ENCODE data around the gene JMJD4.

Gene JMJD4, protein sequence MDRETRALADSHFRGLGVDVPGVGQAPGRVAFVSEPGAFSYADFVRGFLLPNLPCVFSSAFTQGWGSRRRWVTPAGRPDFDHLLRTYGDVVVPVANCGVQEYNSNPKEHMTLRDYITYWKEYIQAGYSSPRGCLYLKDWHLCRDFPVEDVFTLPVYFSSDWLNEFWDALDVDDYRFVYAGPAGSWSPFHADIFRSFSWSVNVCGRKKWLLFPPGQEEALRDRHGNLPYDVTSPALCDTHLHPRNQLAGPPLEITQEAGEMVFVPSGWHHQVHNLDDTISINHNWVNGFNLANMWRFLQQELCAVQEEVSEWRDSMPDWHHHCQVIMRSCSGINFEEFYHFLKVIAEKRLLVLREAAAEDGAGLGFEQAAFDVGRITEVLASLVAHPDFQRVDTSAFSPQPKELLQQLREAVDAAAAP

DNA sequence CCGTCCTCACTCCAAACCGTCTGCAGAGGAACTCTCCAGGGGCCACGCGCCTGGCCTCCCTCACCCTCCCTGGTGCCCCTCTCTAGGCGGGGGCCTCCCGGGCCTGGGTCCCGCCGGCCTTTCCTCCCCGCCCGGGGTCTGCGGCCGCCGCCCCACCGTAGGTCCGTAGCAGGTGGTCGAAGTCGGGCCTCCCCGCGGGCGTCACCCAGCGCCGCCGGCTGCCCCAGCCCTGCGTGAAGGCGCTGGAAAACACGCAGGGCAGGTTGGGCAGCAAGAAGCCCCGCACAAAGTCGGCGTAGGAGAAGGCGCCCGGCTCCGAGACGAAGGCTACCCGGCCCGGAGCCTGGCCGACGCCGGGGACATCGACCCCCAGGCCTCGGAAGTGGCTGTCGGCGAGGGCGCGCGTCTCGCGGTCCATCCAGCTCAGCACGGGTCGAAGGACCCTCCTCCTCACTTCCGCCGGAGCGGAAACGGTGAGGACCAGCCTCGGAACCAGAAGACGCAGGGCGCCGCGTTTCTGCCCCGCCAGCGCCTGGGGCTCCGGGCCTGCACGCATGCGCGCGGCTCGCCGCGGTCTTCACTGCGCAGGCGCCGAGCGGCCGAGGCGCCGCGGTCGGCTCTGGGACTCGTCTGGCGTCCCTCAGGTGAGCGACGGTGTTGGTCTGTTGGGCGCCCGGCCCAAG lies at the start of gene JMJD4, which contains the start of gene SNAP47:
Gene JMJD4, minus strand, starts transcription at position 447 of the 683 bp plus-strand sequence. Its CDS starts 29 bp downstream, at position 418.
Gene SNAP47, plus strand, starts transcription at position 580 of the 683 bp plus-strand sequence. CDS start 12,302 bp downstream, outside the sequence.
- peak; percentile 47 for DNase-seq

DNA sequence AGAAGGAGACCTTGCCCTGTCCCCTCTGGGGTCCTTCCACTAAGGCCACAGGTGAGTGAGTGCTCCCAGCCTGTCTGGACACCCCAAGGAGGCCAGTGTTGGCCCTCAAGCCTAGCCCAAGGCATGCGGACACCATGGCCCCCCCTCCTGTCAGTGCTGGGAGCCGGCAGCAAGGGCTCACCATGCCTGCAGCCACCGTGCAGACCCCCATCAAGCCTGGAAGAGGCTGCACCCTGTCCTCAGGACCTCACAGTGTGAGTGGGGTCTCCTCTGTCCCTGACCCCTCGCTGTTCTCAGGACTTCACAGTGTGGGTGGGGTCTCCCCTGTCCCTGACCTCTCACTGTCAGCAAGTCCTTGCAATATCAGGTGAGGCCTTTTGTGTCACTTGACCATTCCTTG lies 47.1 kb upstream of the JMJD4 start:
- no peak for DNase-seq

DNA sequence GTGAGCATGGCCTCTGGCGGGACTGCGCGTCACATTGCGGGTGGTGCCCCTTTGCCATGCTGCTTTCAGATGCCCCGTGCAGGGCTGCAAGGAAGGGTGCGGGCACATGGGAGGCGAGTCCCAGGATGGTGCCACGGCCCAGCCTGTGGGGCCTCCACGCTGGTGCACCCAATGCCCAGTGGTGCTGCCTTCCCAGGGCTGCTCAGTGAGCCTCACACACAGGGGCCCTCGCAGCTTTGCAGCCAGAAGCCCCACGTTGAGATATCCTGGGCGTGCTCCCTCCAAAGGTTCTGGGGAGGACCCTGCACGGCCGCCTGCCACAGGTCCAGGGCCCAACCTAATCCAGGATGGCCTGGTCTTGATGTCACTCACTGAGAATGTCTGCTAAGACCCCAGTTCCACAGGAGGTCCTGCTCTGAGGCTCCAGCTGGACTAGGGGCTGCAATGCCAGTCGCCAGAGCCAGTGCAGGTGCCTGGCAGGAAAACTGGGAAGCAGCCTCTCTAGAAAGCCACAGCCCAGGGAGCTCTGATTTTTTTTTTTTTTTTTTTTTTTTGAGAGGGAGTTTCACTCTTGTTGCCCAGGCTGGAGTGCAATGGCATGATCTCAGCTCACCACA lies 46.3 kb upstream of the JMJD4 start:
- no peak for DNase-seq

DNA sequence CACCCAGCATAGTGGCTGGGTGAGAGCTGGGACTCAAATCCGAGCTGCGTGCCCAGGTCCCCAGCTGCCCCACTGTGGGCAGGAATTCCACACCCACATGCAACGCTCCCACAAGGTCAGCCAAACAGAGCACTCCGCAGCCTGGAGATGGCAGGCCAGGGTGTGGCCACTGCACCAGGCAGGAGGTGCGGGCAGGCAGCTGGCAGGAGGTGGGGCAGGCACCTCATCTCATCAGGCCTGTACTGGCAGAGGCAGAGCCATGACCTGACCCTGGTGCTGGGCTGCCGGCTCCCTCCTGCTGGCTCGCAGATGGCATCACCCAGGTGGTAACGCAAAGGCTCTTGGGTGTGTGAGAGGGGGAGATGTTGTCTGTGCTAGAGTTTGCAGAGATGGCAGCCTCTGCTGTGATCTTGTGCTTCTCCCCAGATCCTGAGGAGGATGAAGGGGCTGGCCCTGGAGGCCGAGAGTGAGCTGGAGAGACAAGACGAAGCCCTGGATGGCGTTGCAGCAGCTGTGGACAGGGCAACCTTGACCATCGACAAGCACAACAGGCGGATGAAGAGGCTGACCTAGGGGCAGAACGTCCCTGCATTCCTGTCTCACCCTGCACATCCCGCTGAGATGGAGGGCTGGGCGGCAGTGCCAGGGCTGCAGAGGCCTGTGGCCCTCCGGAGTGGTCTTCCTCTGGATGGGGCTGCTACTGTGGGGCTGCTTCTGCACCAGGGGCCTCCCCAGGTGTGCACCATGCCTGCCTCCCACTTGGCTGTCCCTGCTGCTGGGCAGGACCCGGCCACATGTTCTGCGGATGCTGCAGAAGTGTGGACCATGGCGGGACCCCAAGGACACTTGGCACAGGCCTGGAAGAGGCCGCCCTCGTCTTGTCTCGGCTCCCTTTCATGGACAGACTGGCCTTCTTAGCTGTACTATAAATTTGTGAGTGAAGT lies 45.3 kb upstream of the JMJD4 start:
- DNase-seq, result no peak

DNA sequence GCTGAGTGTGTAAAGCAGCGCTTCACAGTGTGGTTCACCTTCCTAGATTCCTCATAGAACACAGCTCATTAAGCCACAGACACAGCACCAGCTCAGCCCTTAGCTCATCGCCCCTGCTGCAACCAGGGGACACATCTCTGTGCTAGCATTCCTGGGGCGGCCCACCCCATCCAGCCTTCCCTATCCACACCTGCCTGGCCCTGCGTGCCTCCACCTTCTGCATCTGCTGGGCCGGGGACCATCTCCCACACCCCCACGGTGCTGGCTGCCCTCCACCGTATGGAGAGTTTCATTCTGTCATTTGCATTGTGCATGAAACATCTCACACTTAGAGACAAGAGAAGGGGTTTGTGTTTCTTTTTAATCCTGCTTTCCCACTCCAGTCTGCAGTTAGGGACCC lies 44.6 kb upstream of the JMJD4 start:
- no peak for DNase-seq

DNA sequence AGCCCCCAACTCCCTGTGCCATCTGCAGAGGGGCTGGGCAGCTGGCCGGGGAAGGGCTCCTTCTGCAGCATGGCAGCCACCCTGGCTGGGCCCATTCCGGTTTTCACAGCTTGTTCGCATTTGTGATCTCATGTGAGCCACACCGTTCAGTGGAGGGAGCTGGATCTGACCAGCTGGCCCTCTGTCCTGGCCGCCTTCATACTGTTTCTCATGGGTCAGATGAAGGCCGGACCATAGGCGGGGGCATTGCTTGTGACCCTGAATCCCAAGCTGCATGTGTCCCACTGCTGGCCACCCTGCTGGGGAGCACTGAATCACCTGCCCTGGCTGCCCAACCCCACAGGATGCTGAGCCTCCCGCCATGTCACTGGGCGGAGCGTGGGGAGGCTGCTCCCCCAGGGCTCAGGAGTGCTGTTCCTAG lies 43.9 kb upstream of the JMJD4 start:
- DNase-seq, result no peak

DNA sequence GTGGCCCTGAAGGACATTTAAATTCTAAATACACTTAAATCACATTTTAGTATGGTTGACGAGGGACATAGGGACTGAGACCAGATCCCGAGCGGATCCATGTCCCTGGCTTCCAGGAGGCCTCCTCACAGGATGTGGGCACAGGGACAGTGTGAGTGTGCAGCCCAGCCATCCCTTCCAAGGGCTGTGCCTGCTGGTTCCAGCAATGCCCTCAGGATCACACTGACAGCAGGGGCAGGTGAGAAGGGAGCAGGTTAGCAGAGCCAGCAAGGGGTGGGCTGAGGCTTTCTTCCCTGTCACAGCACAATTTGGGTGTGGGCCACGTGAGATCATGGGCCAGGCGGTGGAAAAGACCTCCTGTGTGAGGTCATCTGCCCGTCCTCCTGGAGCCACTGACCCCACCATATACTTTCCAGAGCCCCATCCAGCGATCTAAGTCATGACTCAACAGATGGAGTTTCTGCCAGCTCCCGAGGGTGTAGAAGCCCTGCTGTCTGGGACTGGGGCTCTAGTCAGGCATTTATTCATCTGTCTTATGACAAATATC lies 43.4 kb upstream of the JMJD4 start:
- DNase-seq, result no peak

DNA sequence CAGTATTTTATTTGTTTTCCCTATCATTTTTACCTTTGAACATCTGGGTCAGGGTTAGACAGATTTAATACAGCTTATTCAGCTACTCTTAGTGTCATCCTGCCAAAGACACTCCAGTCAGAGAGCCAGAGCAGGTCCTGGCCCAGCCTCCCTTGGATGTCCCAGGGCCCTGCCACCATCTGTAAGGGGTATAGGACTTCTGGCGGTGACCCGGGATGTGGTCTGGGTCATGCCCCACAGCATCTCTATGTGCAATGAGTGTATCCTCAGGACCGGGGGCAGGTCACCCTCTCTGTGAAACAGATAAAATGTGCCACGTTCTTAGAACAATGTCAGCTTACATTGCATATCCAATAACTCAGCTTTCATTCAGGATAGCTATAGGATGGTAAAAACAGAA lies 42.5 kb upstream of the JMJD4 start:
- DNase-seq, result no peak

DNA sequence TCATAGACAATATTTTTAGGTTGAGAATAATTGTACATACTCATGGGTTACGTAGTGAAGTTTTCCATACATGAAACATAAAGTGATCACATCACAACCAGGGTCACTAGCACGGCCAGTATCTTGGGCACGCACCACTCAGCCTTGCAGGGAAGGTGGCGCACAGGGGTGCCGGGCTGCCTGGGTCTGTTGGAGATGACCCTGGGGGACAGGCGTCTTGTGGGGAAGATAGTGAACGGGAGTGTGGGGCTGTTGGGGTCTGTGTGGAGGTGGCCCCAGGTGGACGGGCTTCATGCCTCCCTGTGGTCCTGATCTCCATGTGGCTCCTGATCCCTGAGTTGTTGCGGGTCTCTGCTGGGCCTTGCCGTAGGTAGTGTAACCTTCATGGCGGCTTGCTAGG lies 42.1 kb upstream of the JMJD4 start:
- DNase-seq, result no peak

DNA sequence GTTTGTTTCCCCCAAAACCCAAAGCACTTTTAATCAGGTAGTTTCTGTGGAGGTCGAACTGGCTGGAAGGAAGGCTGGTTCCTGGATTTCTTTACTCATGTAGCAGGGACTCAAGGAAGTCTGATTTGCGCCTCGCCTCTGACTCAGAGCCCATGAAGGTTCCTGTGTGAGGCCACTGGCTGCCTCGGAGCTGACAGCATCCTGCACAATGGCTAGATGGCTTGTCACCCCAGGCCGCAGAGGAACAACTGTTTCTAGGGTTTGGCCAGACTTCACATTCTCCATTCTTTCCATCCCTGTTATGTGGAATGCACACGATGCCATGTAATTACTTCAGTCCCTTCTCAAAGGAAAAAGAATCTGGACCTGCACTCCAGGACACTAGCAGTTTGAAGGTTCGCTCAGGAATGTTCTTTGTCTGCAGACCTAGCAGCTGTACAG lies 41.2 kb upstream of the JMJD4 start:
- no peak for DNase-seq

DNA sequence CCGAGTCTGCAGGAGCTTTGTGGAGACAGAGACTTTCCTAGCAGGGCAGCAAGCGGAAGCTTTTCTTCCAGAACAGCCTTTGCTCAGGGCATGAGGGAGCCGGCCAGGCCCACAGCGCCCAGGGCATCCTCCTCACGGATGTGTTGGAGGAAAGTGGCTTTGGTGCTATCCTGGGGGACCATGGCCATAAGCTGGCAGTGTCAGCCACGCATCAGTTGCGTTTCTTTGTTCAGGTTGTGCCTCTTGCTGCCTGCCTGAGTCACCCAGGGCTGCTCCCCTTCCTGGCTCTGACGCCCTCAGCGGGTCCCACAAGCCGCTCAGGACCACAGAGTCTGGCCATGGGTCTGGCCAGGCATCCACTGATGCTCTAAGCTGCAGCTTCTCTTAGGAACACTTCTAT lies 40.7 kb upstream of the JMJD4 start:
- no peak for DNase-seq

DNA sequence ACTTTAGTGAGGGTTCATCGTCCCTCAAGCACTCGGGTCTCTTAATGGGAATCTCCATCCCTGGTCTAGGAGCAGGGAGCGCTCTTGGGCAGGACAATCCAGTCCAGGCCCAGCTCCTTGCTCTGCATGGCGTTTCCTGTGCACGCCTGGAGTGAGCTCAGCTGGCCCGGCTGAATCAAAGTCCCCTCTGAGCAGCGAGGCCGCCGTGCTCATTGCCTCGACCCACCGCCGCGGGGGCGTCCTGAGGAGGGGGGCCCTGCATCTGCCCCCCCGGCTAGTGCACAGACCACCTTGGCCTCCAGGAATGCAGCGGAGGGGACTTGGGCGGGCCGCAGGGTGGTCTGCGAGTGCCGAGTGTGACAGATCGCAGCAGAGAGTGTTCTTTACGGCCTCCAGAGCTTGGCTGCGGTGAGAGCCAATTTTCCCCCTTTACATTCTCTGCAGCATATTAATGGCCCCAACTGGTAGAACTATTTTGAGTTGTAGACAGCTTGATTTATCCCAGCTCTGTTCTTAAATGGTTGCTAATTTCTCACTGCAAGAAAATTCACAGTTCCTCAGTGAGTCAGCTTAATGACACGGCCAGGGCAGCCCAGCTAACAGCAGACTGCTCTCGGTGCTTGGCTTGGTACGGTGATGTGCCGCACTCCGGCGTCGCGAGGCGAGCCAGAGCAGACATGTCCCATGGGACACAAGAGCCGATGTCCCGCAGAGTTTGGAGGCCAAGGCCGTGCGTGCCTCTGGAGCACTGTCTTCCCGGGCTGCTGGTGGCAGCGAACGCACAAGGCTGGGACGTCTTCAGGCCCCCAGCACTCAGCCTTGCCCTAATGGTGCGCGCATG lies 39.9 kb upstream of the JMJD4 start:
- no peak for DNase-seq

DNA sequence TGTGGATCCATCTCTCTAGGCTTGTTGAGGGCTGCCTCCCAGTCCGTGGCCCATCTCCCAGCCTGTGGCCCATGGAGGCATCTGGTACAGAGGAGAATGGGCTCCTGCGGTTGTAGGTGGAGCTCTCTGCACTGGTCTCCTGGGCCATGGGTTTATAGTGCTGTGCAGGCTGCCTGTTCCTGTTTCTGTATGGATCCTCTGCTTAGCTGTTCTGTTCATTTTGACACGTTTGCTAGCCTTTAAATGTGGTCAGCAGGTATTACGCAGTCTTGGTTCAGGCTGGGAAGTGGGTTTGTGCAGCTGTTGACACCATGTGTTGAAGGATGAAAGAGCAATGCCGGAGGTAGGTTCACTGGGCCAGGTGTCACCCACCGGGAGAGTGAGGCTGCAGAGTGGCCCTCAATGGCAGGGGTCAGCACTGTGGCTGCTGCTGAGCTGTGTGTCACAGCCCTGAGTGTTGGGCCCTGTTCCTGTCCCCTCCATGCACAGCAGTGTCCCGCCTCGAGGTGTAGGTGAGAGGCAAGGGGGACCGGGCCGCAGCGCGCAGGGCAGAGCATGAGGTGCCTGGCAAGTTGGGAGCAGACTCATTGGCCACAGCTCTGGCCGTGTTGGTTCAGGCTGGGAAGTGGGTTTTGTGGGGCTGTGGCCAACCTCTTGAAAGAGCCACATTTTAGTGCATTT lies 39.1 kb upstream of the JMJD4 start:
- no peak for DNase-seq

DNA sequence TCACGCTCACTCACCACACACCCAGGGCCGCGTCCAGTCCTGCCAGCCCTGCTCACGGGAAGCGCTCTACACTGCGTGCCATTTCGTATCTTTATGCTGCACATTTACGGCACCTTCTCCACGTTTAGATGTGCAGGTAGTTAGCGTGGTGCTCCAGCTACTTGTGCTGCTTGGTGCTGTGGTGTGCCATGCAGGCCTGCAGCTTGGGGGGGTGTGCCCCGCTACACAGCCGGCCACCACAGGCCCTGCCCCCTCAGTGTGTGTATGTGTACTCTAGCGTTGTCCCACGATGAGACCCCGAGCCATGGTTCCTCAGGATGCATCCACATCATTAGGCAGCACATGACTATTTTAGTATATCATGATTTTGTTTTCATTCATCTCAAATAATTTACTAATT lies 38.5 kb upstream of the JMJD4 start:
- no peak for DNase-seq

DNA sequence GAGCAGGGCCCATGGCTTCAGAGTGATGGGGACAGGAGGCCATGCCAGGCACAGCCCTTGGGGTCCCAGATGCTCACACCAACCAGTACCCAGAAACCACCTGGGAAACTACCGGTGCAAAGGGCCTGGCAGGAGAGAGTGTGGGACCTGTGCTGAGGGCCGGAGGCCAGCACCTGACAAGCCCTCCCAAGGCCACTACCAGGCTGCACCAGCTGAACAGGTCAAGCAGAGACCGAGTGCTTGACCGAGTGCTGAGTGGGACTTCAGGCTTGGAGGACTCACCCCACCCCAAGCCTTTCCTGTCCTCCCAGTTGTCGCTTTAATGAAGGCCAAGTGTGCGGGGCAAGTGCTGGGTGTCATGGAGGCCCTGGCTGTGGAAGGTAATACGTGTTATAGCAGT lies 36.7 kb upstream of the JMJD4 start:
- DNase-seq, result no peak

DNA sequence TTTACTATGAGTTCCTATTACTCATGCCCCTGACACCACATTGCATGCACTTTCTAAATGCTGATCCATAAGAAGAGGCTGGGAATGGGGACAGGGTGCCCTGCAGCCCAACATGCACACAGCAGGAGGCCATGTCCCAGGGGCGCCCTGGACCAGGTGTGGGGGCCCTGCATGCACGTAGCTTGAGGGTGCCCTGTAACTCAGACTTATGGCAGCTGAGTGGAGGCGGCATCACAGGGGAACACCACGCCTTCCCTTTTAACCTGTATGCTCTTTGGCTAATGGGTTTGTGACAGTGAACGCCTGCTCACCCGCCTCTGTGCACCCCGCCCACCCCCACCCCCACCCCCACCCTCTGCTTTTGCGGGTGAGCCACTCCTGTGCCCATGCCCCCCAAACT lies 36.2 kb upstream of the JMJD4 start:
- DNase-seq, result no peak

DNA sequence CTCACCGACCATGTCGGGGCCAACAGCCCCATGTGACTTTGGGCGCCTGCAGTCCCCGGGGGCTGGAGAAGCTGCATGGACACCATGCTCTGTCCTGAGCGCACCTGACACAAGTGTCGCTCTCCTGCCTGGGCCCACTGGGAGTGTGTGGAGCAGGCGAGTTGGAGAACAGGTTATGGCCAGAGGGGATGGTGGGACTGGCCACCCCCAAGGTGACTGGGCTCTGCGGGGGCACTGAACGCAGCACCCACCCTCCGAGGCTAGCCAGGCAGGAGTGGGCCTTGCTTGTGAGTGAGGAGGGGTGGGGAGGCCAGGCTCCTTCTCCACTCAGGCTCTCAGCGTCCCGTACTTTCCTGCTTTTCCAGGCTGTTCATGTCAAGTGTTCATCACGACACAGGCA lies 35.7 kb upstream of the JMJD4 start:
- DNase-seq, result no peak

DNA sequence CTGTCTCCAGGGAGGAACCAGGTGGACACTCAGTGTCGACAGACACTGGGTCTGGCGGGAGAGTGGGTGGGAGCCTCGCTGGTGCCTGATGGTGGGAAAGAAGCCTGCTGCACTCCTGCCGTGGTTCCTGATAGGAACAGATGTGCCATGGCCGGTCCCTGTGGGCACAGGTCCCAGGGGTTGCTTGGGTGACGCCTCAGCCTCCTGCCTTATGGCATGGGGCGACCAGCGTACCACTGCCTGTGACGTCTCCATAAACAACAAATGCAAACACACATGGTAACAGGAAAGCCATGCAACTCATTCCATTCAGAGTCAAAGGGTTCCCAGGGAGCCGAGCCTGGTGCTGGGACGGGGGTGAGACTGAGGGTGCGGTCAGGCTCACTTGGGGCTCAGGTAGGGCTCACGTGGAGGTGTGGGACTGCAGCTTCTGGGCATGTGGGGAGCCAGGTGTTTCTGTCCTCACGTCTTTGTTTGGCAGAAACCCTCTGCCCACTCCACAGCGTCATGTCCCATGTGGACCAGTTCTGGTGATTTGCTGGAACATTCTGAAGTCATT lies 34.9 kb upstream of the JMJD4 start:
- no peak for DNase-seq

DNA sequence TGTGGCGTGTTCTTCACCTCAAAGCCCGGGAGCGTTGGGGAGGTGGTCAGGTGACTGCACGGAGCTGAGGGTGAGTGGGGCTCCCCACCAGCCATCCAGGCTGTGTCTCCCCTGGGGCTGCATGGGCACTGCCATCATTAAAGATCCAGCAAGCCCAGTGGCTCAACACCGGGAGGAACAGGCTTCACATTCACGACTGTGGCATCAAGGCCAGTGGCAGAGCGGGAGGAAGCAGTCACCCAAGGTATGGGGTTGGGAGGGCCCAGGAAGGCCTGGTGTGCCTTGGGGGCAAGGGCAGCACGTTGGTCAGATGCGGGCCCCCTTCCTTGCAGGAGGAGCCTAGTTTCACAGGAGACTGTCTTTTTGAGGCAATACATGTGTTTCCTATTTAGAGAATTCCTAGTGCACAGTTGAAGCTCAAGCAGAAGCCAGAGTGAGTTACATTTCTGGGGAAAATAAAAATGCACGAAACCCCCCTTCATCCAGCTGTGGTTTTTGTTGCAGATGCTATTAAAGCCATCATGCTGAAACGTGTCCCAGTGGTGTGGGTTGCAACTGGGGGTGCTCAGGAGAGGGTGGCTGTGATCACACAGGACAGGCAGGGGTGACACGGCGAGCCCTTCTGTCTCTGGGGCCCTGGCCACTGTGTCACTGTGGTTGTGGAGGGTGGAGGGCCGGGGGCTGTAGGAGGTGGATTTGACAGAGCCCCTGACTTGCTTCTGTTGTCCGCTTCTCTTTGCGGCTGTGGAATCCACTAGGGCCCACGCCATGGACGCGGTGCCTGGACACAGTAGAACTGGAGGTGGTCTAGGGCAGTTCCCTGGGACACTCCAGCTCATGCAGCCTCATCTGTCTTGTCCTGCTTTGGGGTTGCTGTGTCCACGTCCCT lies 34.2 kb upstream of the JMJD4 start:
- no peak for DNase-seq

Measured in SIG-M5 (cell line).